ENCODE data around the gene SBF1. TPM values are rescaled to one million over a fixed set of nuclear protein-coding genes. Genes with fewer than 3 reads are reported as not detected.

Gene SBF1
- total RNA-seq, 1 experiment from 2014 or later: 48.5 TPM

- CTCF ChIA-PET: no interaction called here
Measured at GRCh38 chr22:50400931-50401330, 73.9 kb downstream of the SBF1 start.

DNA sequence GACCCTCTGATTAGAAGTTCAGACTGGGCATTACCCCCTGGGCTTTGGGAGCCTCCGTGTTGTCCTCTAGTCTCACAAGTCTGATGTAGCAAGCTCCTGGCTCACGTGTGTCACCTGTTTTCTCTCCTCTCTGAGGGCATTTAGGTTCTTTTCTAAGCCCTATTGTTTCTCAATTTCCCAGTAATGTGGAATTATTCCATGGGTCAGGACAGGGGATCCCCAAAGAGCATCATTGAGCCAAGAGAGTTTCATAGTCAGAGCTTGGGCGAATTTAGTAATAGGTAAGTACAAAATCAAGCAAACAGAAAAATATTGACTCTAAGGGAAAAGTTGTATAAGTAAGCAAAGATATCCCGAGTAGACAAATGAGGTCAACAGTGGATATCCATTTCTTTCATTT is 74.4 kb downstream of the SBF1 start:
- ATAC-seq: no peak
- no peak for DNase-seq
- Histone ChIP-seq H2AFZ (ENCODE audit: low read length) (no peak overlapping the region), H4K20me1 (ENCODE audit: low read length) (no peaks in the 10 kb centered on the region), H3K4me1 (ENCODE audit: insufficient read depth, low read length) (peaks cover 5% of the 10 kb centered on the region; the same call in 1 of the 2 replicates), H3K9me3 (ENCODE audit: low read length) (no peaks in the 10 kb centered on the region), H3K9me2 (replicated peaks; ENCODE audit: low read length) (no peaks in the 10 kb centered on the region), H3F3A (ENCODE audit: low read length, unreplicated experiment) (no peaks in the 10 kb centered on the region), H3K36me3 (ENCODE audit: low read depth, low read length) (peaks cover 3% of the 10 kb centered on the region; the same call in 1 of the 2 replicates), H3K79me2 (ENCODE audit: low read length) (no peaks in the 10 kb centered on the region), H3K27me3 (ENCODE audit: low read length) (no peaks in the 10 kb centered on the region), H3K4me2 (ENCODE audit: low read length) (no peak overlapping the region), H3K27ac (ENCODE audit: low read length) (no peak overlapping the region), H3K9ac (ENCODE audit: low read length) (no peak overlapping the region), H3K4me3 (ENCODE audit: low read length) (no peak overlapping the region)
- no TSS peak for BruUV-seq (replicated peaks)
- ChIA-PET CTCF (no interaction called here), POLR2A (ENCODE audit: unreplicated experiment) (no interaction called here)
- intact Hi-C loops (cut with micrococcal nuclease): no loop called here
- TF ChIP-seq EZH2 (IDR thresholded peaks at IDR 0.05; ENCODE audit: low read length, unreplicated experiment) (no peak), EZH2phosphoT487 (IDR thresholded peaks at IDR 0.05; ENCODE audit: borderline replicate concordance, low read length) (no peak)
- TF ChIP-seq, protein P1, sequence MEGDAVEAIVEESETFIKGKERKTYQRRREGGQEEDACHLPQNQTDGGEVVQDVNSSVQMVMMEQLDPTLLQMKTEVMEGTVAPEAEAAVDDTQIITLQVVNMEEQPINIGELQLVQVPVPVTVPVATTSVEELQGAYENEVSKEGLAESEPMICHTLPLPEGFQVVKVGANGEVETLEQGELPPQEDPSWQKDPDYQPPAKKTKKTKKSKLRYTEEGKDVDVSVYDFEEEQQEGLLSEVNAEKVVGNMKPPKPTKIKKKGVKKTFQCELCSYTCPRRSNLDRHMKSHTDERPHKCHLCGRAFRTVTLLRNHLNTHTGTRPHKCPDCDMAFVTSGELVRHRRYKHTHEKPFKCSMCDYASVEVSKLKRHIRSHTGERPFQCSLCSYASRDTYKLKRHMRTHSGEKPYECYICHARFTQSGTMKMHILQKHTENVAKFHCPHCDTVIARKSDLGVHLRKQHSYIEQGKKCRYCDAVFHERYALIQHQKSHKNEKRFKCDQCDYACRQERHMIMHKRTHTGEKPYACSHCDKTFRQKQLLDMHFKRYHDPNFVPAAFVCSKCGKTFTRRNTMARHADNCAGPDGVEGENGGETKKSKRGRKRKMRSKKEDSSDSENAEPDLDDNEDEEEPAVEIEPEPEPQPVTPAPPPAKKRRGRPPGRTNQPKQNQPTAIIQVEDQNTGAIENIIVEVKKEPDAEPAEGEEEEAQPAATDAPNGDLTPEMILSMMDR (conservative IDR thresholded peaks at IDR 0.05; ENCODE audit: low read depth, low read length): no peak

More at GRCh38 chr22:50400931-50401330, 73.9 kb downstream of the SBF1 start:
- DNase-seq (no peak), ATAC-seq (no peak)
- Histone ChIP-seq H3K27ac (ENCODE audit: low read length) (no peak overlapping the region), H3K9ac (ENCODE audit: low read length) (no peak overlapping the region), H3K36me3 (ENCODE audit: low read depth, low read length) (peaks cover 3% of the 10 kb centered on the region; the same call in 1 of the 2 replicates), H4K20me1 (ENCODE audit: low read length) (no peaks in the 10 kb centered on the region), H3K79me2 (ENCODE audit: low read length) (no peaks in the 10 kb centered on the region), H3F3A (ENCODE audit: low read length, unreplicated experiment) (no peaks in the 10 kb centered on the region), H2AFZ (ENCODE audit: low read length) (no peak overlapping the region), H3K4me1 (ENCODE audit: insufficient read depth, low read length) (peaks cover 5% of the 10 kb centered on the region; the same call in 1 of the 2 replicates), H3K9me2 (replicated peaks; ENCODE audit: low read length) (no peaks in the 10 kb centered on the region), H3K4me3 (ENCODE audit: low read length) (no peak overlapping the region), H3K4me2 (ENCODE audit: low read length) (no peak overlapping the region), H3K27me3 (ENCODE audit: low read length) (no peaks in the 10 kb centered on the region), H3K9me3 (ENCODE audit: low read length) (no peaks in the 10 kb centered on the region)
- intact Hi-C loops (cut with micrococcal nuclease): no loop called here
- no TSS peak for BruUV-seq (replicated peaks)
- TF ChIP-seq, protein P1 (conservative IDR thresholded peaks at IDR 0.05; ENCODE audit: low read depth, low read length): no peak
- TF ChIP-seq EZH2phosphoT487 (IDR thresholded peaks at IDR 0.05; ENCODE audit: borderline replicate concordance, low read length): no peak
- no peak for TF ChIP-seq EZH2 (IDR thresholded peaks at IDR 0.05; ENCODE audit: low read length, unreplicated experiment)
- POLR2A ChIA-PET (ENCODE audit: unreplicated experiment): no interaction called here

- Histone ChIP-seq H3K4me2 (ENCODE audit: low read length) (no peak overlapping the region), H3K9me2 (replicated peaks; ENCODE audit: low read length) (no peaks in the 10 kb centered on the region), H3F3A (ENCODE audit: low read length, unreplicated experiment) (no peaks in the 10 kb centered on the region), H3K9ac (ENCODE audit: low read length) (no peak overlapping the region), H4K20me1 (ENCODE audit: low read length) (no peaks in the 10 kb centered on the region), H3K4me3 (ENCODE audit: low read length) (no peak overlapping the region), H3K9me3 (ENCODE audit: low read length) (no peaks in the 10 kb centered on the region), H3K27ac (ENCODE audit: low read length) (no peak overlapping the region), H2AFZ (ENCODE audit: low read length) (no peak overlapping the region), H3K36me3 (ENCODE audit: low read depth, low read length) (peaks cover 3% of the 10 kb centered on the region; the same call in 1 of the 2 replicates), H3K79me2 (ENCODE audit: low read length) (no peaks in the 10 kb centered on the region), H3K27me3 (ENCODE audit: low read length) (no peaks in the 10 kb centered on the region), H3K4me1 (ENCODE audit: insufficient read depth, low read length) (peaks cover 5% of the 10 kb centered on the region; the same call in 1 of the 2 replicates)
- peak; percentile 58 for ATAC-seq
- no peak for DNase-seq
- TF ChIP-seq EZH2 (IDR thresholded peaks at IDR 0.05; ENCODE audit: low read length, unreplicated experiment) (no peak), EZH2phosphoT487 (IDR thresholded peaks at IDR 0.05; ENCODE audit: borderline replicate concordance, low read length) (no peak)
- TF ChIP-seq, protein P1 (conservative IDR thresholded peaks at IDR 0.05; ENCODE audit: low read depth, low read length): peak; percentile 55
- intact Hi-C loops (cut with micrococcal nuclease): no loop called here
- CTCF ChIA-PET: interaction anchor here (1.1 kb wide), 1 partner anchor 221 kb away, joined by 3 read pairs; no protein-coding TSS in a partner anchor
- POLR2A ChIA-PET (ENCODE audit: unreplicated experiment): no interaction called here
- BruUV-seq (replicated peaks): no TSS peak
Measured at GRCh38 chr22:50399751-50400331, 75.0 kb downstream of the SBF1 start.

Data from PC-3 (cell line).